HG03439 (cell line): Measurements from ENCODE around the gene DCAF4.
"Not testable (repeated sequence)": the region's sequence is repeated elsewhere in the genome, so short reads cannot be mapped to it uniquely, and the experiment has no call there.

ENCODE experiments used
- ATAC-seq: cut with Tn5 transposase; IDR thresholded peaks from one replicate; pipeline ENCODE4 v1.9.1; 2021; ENCODE audit warnings: mild to moderate bottlenecking, moderate library complexity; ENCODE audit not compliant: unreplicated experiment

The DCAF4 gene

DNA sequence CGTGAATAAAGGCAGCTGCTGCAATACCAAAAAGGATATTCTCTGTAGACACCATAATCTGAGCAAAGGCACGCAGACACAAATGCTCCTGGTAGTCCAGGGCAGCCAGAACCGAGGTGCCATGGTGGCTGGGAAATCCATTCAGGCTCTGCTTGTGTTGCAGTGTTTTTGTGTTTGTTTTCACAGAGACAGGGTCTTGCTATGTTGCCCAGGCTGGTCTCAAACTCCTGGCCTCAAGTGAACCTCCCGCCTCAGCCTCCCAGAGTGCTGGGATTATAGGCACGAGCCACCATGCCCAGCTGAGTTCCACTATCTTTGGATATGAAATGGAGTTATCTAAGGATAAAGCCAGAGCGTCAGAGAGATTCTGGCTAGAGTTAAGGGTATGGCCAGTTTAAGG is 39.8 kb downstream of the DCAF4 start:
- no peak for ATAC-seq

DNA sequence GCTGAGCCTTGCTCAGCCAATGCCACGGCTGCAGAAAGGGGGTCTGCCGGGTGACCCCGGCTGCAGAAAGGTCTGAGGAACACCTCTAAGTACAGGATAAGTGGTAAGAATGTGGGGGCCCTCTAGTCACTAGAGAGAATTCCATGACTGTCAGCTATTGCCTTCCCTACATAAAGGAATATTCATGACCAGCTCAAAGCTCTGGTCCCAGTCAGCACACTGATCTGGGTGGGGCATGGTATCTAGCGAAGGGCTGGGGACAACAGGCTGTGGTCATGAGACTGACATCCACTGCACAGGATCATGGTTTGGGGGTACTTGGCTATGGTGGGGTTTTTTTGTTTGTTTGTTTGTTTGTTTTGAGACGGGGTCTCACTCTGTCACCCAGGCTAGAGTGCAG is 42.1 kb downstream of the DCAF4 start:
- ATAC-seq: no peak

DNA sequence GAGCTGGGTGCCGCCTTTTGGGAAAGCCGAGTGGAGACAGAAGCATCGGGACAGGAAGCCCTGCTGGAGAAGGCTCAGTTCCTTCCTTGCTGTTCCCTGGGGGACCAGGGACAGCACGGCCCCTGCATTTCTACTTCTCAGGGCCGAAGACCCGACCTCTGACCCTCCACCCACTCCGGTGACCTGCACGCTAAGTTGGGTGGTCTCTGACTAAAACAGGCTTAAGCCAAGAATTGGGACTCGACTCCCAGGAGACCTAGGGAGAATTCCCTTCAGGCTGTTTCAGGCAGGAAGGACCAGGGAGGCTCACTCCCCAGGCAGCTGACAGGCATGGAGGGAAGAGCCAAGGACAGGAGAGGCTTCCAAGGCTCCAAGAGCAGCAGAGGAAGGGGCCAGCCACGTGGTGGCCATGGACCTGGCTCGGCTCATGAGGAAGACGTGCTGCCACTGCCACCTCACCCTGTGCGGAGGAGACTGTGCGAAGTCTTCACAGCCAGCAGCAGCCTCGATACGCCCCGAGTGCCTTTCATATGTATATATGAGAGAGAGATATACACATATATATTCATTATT is 43.9 kb downstream of the DCAF4 start:
- ATAC-seq: no peak

DNA sequence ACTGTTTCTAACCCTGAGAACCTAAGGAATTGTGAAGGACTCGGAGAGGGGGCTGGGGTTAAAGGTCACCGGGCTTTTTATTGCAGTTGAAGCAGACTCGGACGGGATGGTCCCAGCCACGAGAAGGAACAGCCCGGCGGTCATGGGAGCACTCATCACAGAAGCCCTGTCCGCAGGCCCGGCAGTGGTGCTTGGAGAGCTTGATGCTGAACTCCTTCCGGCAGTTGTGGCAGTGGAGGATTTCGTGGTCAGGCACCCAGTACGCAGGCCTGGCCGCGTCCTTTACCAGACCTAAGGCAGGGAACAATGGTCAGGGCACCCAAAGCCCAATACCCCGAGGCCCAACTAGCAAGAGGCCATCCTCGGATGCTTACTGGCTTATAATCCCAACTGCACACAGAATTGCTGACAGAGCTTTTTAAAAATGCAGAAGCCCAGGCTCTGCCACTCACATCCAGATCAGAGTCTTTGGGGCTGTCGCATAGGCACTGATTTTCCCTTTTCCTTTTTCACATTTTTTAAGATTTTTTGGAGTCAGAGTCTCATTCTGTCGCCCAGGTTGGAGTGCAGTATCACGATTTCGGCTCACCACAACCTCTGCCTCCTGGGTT is 44.7 kb downstream of the DCAF4 start:
- no peak for ATAC-seq

- no peak for ATAC-seq
Observed at GRCh38 chr14:72974661-72975060, 48.4 kb downstream of the DCAF4 start.

DNA sequence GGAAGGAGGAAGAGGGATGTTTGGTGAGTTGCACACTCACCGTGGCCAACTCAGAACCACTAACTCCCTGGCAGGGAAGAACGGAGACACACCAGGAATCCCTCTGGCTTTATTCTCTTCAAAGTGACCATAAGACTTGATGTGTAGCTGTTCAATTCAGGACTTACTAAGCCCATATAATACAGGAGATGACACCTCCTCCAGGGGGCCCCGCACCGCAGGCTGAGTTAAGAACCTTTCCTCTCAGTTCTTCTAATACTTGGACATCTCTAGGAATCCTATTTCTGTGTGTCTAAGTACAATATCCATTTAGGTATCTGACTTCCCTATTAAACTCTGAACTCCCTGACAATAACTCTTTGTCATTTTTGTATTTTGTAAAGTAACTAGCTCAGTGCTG is 49.5 kb downstream of the DCAF4 start:
- ATAC-seq: no peak

- no peak for ATAC-seq
Observed at GRCh38 chr14:72978856-72979255, 52.6 kb downstream of the DCAF4 start.

DNA sequence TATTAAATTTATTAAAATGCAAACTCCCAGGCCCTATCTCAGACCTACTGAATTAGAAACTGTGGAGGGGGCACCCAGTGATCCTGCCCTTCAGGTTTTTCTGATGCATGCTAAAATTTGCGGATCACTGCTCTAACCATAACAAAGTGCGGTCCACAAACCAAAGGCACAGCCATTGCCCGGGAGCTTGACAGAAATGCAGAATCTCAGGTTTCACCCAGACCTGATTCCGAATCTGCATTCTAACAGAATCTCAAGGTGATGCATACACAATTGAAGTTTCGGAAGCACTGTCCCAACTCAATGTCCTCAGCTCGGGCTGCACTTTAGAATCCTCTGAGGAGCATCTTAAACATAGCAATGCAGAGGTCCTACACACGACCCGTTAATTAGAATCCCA is 54.6 kb downstream of the DCAF4 start:
- ATAC-seq: no peak

- ATAC-seq: no peak
Observed at GRCh38 chr14:72982146-72982708, 56.0 kb downstream of the DCAF4 start.

DNA sequence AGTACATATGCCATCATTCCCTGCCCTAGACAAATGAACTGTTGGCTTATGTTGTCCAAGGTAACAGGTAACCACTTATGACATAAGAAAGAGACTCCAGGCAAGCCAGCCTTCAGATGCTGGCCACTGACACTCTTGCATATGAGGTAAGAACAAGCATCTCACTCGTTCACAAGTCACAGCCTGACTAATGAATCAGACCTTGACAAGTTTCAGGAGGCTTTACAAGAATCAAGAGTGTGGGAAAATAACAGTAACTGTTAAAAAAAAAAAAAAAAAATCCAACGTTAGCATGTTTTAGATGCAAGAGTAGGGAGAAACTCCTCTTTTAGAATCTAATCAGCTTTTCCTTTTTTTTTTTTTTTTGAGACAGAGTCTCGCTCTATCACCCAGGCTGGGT is 60.0 kb downstream of the DCAF4 start:
- ATAC-seq: no peak

- ATAC-seq: no peak
Observed at GRCh38 chr14:72986857-72987256, 60.6 kb downstream of the DCAF4 start.

DNA sequence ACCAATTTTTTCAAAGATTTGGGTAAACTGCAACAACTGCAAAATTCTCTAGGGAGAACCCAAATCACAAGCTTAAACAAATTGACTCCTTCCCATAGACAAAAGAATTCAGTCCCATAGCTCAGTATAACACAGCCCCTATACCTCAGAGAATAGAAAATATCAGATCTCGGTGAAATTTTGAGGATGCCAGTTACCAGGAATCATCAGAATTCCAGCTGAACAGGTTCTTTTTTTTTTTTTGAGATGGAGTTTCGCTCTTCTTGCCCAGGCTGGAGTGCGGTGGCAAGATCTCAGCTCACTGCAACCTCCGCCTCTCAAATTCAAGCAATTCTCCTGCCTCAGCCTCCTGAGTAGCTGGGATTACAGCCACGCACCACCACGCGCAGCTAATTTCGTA is 63.9 kb downstream of the DCAF4 start:
- no peak for ATAC-seq

GRCh38 chr14:72996916-72997315 is 70.7 kb downstream of the DCAF4 start:
- ATAC-seq: no peak

GRCh38 chr14:72998252-72998903 is 72.1 kb downstream of the DCAF4 start:
- ATAC-seq: no peak

- no peak for ATAC-seq
Observed at GRCh38 chr14:72999316-72999715, 73.1 kb downstream of the DCAF4 start.

GRCh38 chr14:73000073-73000472 is 73.8 kb downstream of the DCAF4 start:
- ATAC-seq: no peak

DNA sequence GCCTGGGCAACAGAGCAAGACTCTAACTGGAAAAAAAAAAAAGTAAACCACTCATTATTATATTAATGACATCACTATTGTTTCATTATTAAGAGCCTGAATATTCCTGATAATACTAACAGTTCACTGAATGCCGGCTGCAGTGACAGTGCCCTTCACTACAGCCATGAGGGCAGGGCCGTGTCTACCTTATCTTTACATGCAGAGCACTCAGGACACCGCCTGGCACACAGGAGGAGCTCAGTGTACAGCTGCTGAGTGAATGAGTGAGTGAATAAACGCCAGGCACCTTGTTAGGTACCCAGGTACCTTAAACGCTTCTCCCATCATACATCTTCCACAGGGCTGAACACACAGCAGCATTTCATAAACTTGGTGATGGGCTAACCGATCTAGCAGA is 77.4 kb downstream of the DCAF4 start:
- no peak for ATAC-seq

DNA sequence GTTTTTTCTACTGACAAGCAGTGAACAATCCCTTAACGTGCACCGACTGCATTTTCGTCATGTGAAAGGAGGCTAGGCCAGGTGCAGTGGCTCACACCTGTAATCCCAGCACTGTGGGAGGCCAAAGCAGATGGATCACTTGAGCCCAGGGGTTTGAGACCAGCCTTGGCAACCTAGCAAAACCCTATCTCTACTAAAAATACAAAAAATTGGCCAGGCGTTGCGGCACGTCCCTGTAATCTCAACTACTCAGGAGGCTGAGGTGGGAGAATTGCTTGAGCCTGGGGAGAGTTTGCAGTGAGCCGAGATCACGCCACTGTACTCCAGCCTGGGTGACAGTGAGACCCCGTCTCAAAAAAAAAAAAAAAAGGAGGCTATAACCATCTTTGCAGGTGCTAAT is 78.4 kb downstream of the DCAF4 start:
- not testable (repeated sequence) for ATAC-seq

DNA sequence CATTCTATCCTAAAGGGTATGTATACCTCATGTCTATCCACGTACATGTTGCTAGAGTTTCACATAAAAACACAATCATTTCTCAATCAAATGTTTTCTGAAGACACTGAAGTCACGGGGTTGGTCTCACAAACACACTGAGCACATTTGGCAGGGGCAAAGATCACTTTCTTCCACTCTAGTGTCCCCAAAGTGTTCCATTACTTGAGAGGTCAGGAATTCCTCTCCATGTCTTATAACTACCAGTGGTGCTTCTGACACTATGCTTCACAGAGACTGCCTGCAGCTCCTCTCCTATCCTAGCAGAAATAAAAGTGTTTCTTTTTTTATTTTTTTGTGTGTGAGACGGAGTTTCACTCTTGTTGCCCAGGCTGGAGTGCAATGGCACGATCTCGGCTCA is 81.6 kb downstream of the DCAF4 start:
- no peak for ATAC-seq

DNA sequence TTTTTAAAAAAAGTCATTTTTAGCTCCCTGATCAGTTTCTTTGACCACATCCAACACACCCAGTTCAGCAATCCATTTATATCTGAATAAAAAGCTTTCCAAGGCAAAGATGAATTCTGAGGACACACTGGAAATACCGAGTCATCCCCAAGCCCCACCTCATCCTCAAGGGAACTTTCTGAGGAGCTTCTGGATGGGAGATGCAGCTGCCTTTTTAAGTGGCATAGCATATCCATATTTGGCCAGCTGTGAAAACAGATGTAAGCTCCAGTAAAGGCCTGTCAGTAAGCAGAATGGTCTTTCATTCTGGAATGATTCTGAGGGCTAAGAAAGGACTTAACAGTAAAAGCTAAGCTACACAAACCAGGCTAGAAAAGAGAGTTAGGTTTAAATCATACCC is 82.2 kb downstream of the DCAF4 start:
- no peak for ATAC-seq
